Nephron progenitor cell (in vitro differentiated cells): Measurements from ENCODE around the gene SNX15.

Experiments
- DNase-seq: peaks from one replicate; pipeline ENCODE4 v3.0.0; 2021
- H3K27ac Mint-ChIP-seq: 2 replicates; pipeline ENCODE4 v1.8.0; 2021; ENCODE audit warnings: mild to moderate bottlenecking, moderate library complexity, mixed read lengths
- H3K27me3 Mint-ChIP-seq: 2 replicates; pipeline ENCODE4 v1.8.0; 2021; ENCODE audit warnings: mild to moderate bottlenecking, low read depth, mixed read lengths; ENCODE audit not compliant: poor library complexity
- H3K36me3 Mint-ChIP-seq: 2 replicates; pipeline ENCODE4 v1.8.0; 2021; ENCODE audit warnings: low read depth, mixed read lengths
- H3K4me1 Mint-ChIP-seq: 2 replicates; pipeline ENCODE4 v1.8.0; 2021; ENCODE audit warnings: mixed read lengths
- H3K4me3 Mint-ChIP-seq: 2 replicates; pipeline ENCODE4 v1.8.0; 2021; ENCODE audit warnings: mild to moderate bottlenecking, moderate library complexity, mixed read lengths
- H3K9me3 Mint-ChIP-seq: 2 replicates; pipeline ENCODE4 v1.8.0; 2021; ENCODE audit warnings: mild to moderate bottlenecking, moderate library complexity, mixed read lengths
- TF ChIP-seq, protein P1 (sequence below): fragments of 200-600 bp; sonication (generic); IDR thresholded peaks from 2 replicates; pipeline ENCODE4 v1.5.0; 2021; ENCODE audit warnings: antibody characterized with exemption

Gene SNX15

DNA sequence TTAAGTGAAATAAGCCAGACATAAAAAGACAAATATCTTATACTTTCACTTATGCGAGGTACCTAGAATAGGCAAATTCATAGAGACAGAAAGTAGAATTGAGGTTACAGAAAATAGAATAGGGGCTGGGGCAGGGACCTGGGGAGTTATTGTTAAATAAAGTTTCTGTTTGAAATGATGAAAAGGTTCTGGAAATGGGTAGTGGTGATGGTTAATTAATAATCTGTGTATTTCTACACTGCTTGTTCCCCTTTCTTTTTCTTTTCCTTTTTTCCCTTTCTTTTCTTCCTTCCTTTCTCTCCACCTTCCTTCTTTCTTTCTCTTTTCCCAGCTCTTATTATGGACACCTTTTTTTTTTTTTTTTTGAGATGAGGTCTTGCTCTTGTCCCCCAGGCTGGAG lies 28.3 kb downstream of the SNX15 start:
- no peak overlapping the region for H3K27ac Mint-ChIP-seq
- H3K27me3 Mint-ChIP-seq = peaks cover 44% of the 10 kb centered on the region
- no peaks in the 10 kb centered on the region for H3K9me3 Mint-ChIP-seq
- no peak overlapping the region for H3K4me3 Mint-ChIP-seq
- H3K36me3 Mint-ChIP-seq = no peaks in the 10 kb centered on the region
- H3K4me1 Mint-ChIP-seq = no peaks in the 10 kb centered on the region
- TF ChIP-seq, protein P1, sequence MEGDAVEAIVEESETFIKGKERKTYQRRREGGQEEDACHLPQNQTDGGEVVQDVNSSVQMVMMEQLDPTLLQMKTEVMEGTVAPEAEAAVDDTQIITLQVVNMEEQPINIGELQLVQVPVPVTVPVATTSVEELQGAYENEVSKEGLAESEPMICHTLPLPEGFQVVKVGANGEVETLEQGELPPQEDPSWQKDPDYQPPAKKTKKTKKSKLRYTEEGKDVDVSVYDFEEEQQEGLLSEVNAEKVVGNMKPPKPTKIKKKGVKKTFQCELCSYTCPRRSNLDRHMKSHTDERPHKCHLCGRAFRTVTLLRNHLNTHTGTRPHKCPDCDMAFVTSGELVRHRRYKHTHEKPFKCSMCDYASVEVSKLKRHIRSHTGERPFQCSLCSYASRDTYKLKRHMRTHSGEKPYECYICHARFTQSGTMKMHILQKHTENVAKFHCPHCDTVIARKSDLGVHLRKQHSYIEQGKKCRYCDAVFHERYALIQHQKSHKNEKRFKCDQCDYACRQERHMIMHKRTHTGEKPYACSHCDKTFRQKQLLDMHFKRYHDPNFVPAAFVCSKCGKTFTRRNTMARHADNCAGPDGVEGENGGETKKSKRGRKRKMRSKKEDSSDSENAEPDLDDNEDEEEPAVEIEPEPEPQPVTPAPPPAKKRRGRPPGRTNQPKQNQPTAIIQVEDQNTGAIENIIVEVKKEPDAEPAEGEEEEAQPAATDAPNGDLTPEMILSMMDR = no peak
- no peak for DNase-seq

DNA sequence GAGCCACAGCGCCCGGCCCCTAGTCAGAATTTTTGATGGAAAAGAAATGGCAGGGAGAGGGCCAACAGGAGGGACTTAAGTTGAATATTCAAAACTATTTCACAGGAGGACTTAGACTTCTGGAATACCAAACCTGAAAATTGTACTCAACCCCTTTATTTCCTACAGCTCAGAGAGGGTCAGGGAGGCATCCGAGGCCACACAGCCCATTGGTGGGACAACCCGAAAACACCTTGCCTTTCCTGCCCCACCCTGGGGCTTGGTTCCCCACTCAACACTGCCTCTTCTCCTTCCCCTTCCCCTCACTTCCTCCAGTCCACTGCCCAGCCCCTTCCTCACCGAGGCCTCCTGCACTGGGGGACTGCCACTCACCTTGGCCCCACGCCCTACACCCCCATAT lies 29.8 kb downstream of the SNX15 start:
- Mint-ChIP-seq H3K4me3 (no peak overlapping the region), H3K27me3 (peaks cover 45% of the 10 kb centered on the region), H3K27ac (no peak overlapping the region), H3K9me3 (no peaks in the 10 kb centered on the region), H3K4me1 (no peaks in the 10 kb centered on the region), H3K36me3 (no peaks in the 10 kb centered on the region)
- TF ChIP-seq, protein P1 = no peak
- DNase-seq = no peak

DNA sequence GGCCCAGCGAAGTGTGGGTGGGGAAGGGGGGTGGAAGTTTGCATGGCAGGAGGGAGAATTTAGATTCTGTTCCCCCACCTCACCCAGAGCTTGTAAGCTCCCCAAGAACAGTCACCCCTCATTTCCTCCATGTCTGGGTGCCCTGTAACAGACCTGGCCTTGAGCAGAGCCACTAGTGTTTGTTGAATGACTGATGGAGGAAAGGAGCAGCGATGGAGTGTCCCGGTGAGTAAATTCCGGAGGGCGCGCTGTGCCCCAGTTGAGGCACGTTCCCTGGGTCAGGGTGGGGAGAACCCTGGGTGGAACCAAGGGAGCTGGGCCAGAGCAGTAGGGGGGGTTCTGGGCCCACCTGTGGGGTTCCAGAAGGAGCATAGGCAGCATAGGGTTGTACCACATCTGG lies 30.3 kb downstream of the SNX15 start:
- Mint-ChIP-seq H3K9me3 (no peaks in the 10 kb centered on the region), H3K36me3 (no peaks in the 10 kb centered on the region), H3K27me3 (peaks cover 50% of the 10 kb centered on the region), H3K4me1 (no peaks in the 10 kb centered on the region), H3K4me3 (no peak overlapping the region), H3K27ac (no peak overlapping the region)
- TF ChIP-seq, protein P1 = no peak
- DNase-seq = no peak

DNA sequence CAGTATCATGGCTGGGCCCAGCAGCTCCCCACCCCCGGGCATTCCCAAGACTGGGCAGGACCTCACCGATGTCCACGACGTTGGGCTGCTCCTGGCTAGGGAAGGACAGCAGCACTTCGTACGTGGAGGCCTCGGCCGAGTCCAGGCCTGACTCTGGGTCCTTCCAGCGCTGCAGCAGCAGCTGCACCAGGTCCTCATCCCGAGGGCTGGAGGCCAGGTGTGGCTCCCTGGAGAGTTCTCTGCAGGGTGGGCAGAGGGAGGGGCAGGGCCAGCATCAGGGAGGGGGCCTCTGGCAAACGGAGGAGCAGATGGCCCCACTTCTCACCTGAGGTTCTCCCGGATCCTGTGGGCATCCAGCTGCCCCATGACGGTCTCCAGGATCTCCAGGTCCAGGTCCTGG lies 30.8 kb downstream of the SNX15 start:
- Mint-ChIP-seq H3K27me3 (peaks cover 52% of the 10 kb centered on the region), H3K9me3 (no peaks in the 10 kb centered on the region), H3K27ac (no peak overlapping the region), H3K36me3 (no peaks in the 10 kb centered on the region), H3K4me3 (no peak overlapping the region), H3K4me1 (no peaks in the 10 kb centered on the region)
- DNase-seq = no peak
- TF ChIP-seq, protein P1 = no peak

DNA sequence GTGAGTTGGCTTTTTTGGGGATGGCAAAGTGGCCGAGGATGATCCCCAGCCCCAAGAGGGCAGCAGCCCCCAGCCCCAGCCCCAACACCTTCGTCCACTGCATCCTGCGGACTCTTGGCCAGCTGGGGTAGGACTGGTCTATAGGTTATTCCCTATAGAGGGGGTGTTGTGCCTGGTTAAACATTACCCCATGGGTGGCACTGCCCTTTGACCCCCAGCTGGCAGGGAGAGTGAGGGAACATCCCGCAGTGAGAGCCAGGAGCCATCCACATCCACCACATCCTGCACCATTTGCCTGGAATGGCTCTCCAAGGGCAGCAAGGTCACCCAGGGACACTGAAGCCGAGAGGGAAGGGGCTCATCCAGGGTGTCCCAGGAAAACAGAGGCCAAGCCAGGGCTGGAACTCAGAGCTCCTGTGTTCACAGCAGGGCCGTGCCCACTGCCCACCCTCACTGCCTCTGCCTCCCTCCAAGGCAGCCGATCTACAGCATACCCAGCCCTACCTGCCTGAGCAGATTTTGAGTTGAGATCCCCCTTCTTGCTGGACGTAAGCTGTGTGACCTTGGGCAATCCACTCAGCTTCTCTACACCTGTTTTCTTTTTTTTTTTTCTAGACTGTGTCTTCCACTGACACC lies 31.3 kb downstream of the SNX15 start, which contains the start of gene NAALADL1:
TSS of gene NAALADL1 (minus strand) at position 135 of the 636 bp plus-strand sequence. CDS start at position 103, 32 bp downstream.
- no peaks in the 10 kb centered on the region for H3K9me3 Mint-ChIP-seq
- H3K4me1 Mint-ChIP-seq = no peaks in the 10 kb centered on the region
- H3K4me3 Mint-ChIP-seq = no peak within 1 kb of the TSS
- H3K27ac Mint-ChIP-seq = no peak within 1 kb of the TSS
- DNase-seq = no peak
- TF ChIP-seq, protein P1 = no peak
- H3K27me3 Mint-ChIP-seq = peaks cover 51% of the 10 kb centered on the region
- no peaks in the 10 kb centered on the region for H3K36me3 Mint-ChIP-seq

DNA sequence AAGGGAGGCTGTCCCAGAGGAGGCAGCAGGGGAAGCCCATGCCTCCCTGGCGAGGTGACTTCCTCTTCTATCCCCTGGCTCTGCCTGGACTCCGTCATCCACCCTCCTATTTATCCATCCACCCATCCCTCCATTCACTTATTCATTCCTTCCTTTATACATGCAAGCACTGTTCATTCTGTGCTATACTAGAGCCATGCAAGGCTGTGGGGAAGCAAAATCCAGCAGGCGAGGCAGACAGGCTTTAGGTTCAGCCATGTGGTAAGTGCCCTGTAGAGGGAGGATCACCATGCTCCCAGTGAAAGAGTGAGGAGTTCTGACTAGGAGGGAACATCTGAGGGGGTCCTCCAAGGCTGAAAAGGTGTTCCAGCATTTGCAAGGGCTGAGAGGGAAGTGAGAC lies 32.3 kb downstream of the SNX15 start:
- Mint-ChIP-seq H3K4me3 (no peak overlapping the region), H3K9me3 (no peaks in the 10 kb centered on the region), H3K4me1 (peaks cover 3% of the 10 kb centered on the region), H3K36me3 (no peaks in the 10 kb centered on the region), H3K27me3 (peaks cover 42% of the 10 kb centered on the region), H3K27ac (no peak overlapping the region)
- TF ChIP-seq, protein P1 = no peak
- DNase-seq = no peak
